ENCODE measurements around the gene HPDL.

HPDL gene

DNA sequence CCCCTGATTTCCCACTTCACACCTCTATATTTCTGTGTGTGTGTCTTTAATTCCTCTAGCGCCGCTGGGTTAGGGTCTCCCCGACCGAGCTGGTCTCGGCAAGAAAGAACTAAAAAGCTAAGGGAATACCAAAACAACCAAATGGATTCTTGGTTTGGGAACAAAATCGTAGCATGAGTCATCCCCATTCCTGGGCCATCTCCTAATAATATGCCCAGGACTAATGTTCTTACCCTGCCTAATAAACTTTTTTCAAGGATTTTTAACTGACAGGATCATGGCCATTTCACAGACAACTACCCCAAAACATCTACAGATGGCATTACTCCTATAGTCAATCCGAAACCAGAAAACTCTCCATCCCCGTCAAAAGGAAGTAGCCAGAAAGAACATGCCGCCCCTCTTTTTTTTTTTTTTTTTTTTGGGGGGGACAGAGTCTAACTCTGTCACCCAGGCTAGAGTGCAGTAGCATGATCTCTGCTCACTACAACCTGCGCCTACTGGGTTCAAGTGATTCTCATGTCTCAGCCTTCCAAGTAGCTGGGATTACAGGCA lies 4.1 kb upstream of the HPDL start:
- H3K9me3 ChIP-seq (ENCODE audit: control insufficient read depth in 2 of 2, low read length in 2 of 2), result no peaks in the 10 kb centered on the region
- peaks cover 14 to 18% of the 10 kb centered on the region in 2 donors for H3K4me1 ChIP-seq (ENCODE audit: control insufficient read depth in 2 of 2, insufficient read depth in 2 of 2, low read length in 2 of 2)
- H3K9ac ChIP-seq (ENCODE audit: low read depth in 1 of 2, low read length in 2 of 2), result no peak overlapping the region
- H3K4me3 ChIP-seq (ENCODE audit: low read length in 2 of 2), result no peak overlapping the region
- H3K27ac ChIP-seq (ENCODE audit: low read depth in 2 of 2, low read length in 2 of 2), result no peak overlapping the region
- no peaks in the 10 kb centered on the region for H3K27me3 ChIP-seq (ENCODE audit: control insufficient read depth in 2 of 2, insufficient read depth in 2 of 2, low read length in 2 of 2)
- H3K36me3 ChIP-seq (ENCODE audit: control insufficient read depth in 2 of 2, insufficient read depth in 2 of 2, low read length in 2 of 2), result no peaks in the 10 kb centered on the region

DNA sequence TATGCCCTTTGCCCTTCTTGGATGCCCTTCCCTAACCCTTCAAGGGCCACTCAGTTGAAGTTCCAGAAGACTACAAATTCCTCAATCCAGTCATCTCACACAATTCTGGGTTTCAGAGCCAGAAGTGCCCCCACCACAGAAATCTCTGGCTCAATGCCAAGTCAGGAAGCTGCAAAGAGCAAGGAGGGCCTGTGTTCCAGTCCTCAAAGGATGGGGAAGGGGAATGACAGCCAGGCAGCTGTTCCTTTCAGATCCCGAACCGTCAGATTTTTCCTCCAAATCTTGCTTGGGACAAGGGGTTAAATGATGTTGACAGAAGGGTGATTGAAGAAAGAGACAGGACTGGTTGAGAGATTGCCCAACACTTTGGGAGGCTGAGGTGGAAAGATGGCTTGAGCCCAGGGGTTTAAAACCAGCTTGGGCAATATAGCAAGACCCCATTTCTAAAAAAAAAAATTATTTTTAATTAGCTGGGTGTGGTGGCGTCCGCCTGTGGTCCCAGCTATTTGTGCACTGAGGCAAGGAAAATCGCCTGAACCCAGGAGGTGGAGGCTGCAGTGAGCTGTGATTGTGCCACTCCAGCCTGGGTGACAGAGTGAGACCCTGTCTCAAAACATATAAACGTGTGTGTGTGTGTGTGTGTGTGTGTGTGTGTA lies 716 bp upstream of the HPDL start:
- Histone ChIP-seq H3K27ac (ENCODE audit: low read depth in 2 of 2, low read length in 2 of 2) (no peak overlapping the region), H3K9ac (ENCODE audit: low read depth in 1 of 2, low read length in 2 of 2) (peak overlapping the region in 1 of 2 donors; percentile 63), H3K4me1 (ENCODE audit: control insufficient read depth in 2 of 2, insufficient read depth in 2 of 2, low read length in 2 of 2) (peaks cover 20 to 30% of the 10 kb centered on the region in 2 donors), H3K4me3 (ENCODE audit: low read length in 2 of 2) (peak overlapping the region; percentile 75 to 81), H3K36me3 (ENCODE audit: control insufficient read depth in 2 of 2, insufficient read depth in 2 of 2, low read length in 2 of 2) (peaks cover under 1 to 10% of the 10 kb centered on the region in 2 donors), H3K9me3 (ENCODE audit: control insufficient read depth in 2 of 2, low read length in 2 of 2) (no peaks in the 10 kb centered on the region), H3K27me3 (ENCODE audit: control insufficient read depth in 2 of 2, insufficient read depth in 2 of 2, low read length in 2 of 2) (no peaks in the 10 kb centered on the region)

DNA sequence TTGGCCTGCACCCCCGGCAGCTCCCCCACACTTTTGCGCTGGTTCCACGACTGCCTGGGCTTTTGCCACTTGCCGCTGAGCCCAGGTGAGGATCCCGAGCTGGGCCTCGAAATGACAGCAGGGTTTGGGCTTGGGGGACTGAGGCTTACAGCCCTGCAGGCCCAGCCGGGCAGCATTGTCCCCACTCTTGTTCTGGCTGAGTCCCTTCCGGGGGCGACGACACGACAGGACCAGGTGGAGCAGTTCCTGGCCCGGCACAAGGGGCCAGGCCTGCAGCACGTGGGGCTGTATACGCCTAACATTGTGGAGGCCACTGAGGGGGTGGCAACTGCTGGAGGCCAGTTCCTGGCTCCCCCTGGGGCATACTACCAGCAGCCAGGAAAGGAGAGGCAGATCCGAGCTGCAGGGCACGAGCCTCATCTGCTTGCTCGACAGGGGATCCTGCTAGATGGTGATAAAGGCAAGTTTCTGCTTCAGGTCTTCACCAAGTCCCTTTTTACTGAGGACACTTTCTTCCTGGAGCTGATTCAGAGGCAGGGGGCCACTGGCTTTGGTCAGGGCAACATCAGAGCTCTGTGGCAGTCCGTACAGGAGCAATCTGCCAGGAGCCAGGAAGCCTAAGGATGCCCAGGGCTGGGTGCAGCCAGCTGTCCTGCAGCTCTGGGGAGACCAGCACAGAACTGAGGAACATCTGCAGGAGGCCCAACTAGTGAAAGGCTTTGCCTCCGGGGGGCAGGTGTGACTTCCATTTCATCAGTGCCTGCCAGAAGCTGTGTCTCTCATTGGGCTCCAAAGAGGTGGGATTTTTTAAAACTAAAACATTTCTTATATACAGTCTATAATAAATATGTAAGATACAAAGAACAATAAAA lies 1.2 kb downstream of the HPDL start:
- Histone ChIP-seq H3K9ac (ENCODE audit: low read depth in 1 of 2, low read length in 2 of 2) (peak overlapping the region in 1 of 2 donors; percentile 73), H3K9me3 (ENCODE audit: control insufficient read depth in 2 of 2, low read length in 2 of 2) (no peaks in the 10 kb centered on the region), H3K36me3 (ENCODE audit: control insufficient read depth in 2 of 2, insufficient read depth in 2 of 2, low read length in 2 of 2) (peaks cover 14 to 27% of the 10 kb centered on the region in 2 donors), H3K27ac (ENCODE audit: low read depth in 2 of 2, low read length in 2 of 2) (no peak overlapping the region), H3K4me1 (ENCODE audit: control insufficient read depth in 2 of 2, insufficient read depth in 2 of 2, low read length in 2 of 2) (peaks cover 20 to 32% of the 10 kb centered on the region in 2 donors), H3K27me3 (ENCODE audit: control insufficient read depth in 2 of 2, insufficient read depth in 2 of 2, low read length in 2 of 2) (no peaks in the 10 kb centered on the region), H3K4me3 (ENCODE audit: low read length in 2 of 2) (peak overlapping the region; percentile 75 to 81)

DNA sequence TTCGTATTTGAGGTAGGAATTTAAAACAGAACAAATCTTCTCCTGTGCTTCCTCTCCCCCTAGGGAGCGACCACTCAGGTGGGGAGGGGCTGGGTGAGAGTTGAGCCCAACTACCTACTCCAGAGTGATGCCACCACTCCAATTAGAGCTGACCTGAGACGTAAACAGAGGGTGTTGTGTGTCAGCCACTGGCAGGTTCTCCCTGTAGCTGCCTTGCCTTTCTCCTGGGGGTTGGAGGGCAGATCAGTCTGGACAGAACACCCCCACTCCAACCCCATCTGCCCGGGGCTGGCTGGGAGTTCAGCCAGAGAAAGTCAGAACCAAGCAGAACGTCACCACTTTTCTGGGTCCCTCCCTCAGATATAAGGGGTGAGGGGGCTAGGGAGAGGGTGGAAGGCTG lies 2.0 kb downstream of the HPDL start:
- peak overlapping the region in 1 of 2 donors; percentile 42 for H3K9ac ChIP-seq (ENCODE audit: low read depth in 1 of 2, low read length in 2 of 2)
- H3K36me3 ChIP-seq (ENCODE audit: control insufficient read depth in 2 of 2, insufficient read depth in 2 of 2, low read length in 2 of 2), result peaks cover 14 to 35% of the 10 kb centered on the region in 2 donors
- H3K4me3 ChIP-seq (ENCODE audit: low read length in 2 of 2), result peak overlapping the region in 1 of 2 donors; percentile 4
- peaks cover 20 to 32% of the 10 kb centered on the region in 2 donors for H3K4me1 ChIP-seq (ENCODE audit: control insufficient read depth in 2 of 2, insufficient read depth in 2 of 2, low read length in 2 of 2)
- no peaks in the 10 kb centered on the region for H3K27me3 ChIP-seq (ENCODE audit: control insufficient read depth in 2 of 2, insufficient read depth in 2 of 2, low read length in 2 of 2)
- no peaks in the 10 kb centered on the region for H3K9me3 ChIP-seq (ENCODE audit: control insufficient read depth in 2 of 2, low read length in 2 of 2)
- H3K27ac ChIP-seq (ENCODE audit: low read depth in 2 of 2, low read length in 2 of 2), result no peak overlapping the region

DNA sequence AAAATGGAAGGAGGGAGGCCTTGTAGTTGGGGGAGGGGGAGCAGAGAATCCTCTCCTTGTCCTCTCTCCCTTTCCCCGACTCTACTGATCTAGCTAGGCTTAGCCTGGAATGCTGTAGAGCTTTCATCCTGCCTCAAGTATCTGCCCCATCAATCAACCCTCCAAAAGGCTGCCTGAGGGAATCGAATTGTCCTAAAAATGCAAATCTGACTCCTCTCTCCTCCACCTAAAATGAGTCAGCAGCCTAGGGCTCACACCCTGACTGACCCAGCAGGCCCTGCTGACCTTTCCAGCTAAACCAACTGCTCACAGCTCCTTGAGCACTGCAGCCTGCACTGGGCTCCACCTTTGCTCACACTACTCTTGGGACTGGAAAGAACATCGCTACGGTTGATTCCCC lies 2.8 kb downstream of the HPDL start:
- no peak overlapping the region for H3K4me3 ChIP-seq (ENCODE audit: low read length in 2 of 2)
- H3K9ac ChIP-seq (ENCODE audit: low read depth in 1 of 2, low read length in 2 of 2), result no peak overlapping the region
- peaks cover 23 to 38% of the 10 kb centered on the region in 2 donors for H3K4me1 ChIP-seq (ENCODE audit: control insufficient read depth in 2 of 2, insufficient read depth in 2 of 2, low read length in 2 of 2)
- no peak overlapping the region for H3K27ac ChIP-seq (ENCODE audit: low read depth in 2 of 2, low read length in 2 of 2)
- H3K27me3 ChIP-seq (ENCODE audit: control insufficient read depth in 2 of 2, insufficient read depth in 2 of 2, low read length in 2 of 2), result no peaks in the 10 kb centered on the region
- H3K36me3 ChIP-seq (ENCODE audit: control insufficient read depth in 2 of 2, insufficient read depth in 2 of 2, low read length in 2 of 2), result peaks cover 14 to 40% of the 10 kb centered on the region in 2 donors
- no peaks in the 10 kb centered on the region for H3K9me3 ChIP-seq (ENCODE audit: control insufficient read depth in 2 of 2, low read length in 2 of 2)

DNA sequence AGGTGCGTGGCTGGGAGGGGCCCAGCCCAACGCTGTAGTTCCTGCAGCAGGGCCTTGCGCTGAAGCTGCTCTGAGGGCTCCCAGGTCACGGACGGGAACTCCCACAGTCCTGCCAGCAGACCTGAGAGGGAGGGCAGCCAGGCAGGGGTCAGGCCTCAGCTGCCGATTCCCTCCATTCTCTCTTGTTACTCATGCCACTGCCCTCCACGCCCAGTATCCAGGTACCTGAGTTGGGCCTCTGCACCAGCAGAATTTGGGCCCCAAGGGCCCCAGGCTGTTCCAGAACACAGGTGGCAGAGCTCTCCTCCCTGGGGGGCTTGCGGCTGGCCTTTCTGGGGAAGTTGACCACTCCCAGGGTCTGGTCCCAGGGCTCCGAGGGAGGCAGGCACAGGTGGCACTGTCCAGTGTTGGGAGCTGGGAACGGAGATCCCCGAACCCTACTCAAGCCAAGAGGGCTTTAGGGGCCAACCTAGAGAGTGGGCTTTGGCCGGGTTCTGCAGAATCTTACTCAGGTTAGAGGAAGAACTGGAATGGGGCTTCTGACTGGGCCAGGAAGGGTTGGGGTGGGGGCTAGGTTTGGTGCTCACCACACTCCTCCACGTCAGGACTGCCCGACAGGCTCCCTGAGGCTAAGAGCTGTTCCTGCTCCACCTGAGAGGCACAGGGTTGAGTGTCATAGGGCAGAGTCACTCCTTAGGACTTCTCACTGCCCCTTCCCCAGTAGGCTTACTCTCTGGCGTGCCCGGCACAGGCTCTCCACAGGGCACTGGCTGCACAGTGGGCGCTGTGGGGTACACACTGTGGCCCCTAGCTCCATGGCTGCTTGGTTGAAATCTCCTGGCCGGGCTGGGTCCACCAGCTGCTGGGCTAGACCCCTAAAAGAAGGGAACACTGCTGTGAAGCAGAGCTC lies 5.0 kb downstream of the HPDL start:
- Histone ChIP-seq H3K27ac (ENCODE audit: low read depth in 2 of 2, low read length in 2 of 2) (peak overlapping the region in 1 of 2 donors; percentile 44), H3K9me3 (ENCODE audit: control insufficient read depth in 2 of 2, low read length in 2 of 2) (no peaks in the 10 kb centered on the region), H3K36me3 (ENCODE audit: control insufficient read depth in 2 of 2, insufficient read depth in 2 of 2, low read length in 2 of 2) (peaks cover 14 to 40% of the 10 kb centered on the region in 2 donors), H3K9ac (ENCODE audit: low read depth in 1 of 2, low read length in 2 of 2) (no peak overlapping the region), H3K27me3 (ENCODE audit: control insufficient read depth in 2 of 2, insufficient read depth in 2 of 2, low read length in 2 of 2) (no peaks in the 10 kb centered on the region), H3K4me3 (ENCODE audit: low read length in 2 of 2) (no peak overlapping the region), H3K4me1 (ENCODE audit: control insufficient read depth in 2 of 2, insufficient read depth in 2 of 2, low read length in 2 of 2) (peaks cover 31 to 46% of the 10 kb centered on the region in 2 donors)

DNA sequence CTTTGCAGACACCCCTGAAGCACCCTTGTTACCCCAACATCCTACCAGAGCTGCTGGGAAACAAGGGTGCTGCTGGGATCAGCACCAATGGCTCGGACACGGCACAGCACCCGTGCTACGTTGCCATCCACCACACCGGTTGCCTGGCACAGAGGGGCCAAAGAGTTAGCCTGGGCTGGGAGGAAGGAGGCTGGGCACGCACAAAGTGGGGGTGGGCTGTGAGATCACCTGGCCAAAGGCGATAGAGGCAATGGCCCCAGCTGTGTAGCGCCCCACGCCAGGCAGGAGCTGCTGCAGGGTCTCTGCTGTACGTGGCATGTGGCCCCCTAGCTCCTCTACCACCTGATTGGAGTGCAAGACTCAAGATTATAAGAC lies 5.6 kb downstream of the HPDL start:
- no peak overlapping the region for H3K27ac ChIP-seq (ENCODE audit: low read depth in 2 of 2, low read length in 2 of 2)
- no peaks in the 10 kb centered on the region for H3K27me3 ChIP-seq (ENCODE audit: control insufficient read depth in 2 of 2, insufficient read depth in 2 of 2, low read length in 2 of 2)
- H3K9ac ChIP-seq (ENCODE audit: low read depth in 1 of 2, low read length in 2 of 2), result no peak overlapping the region
- H3K4me3 ChIP-seq (ENCODE audit: low read length in 2 of 2), result no peak overlapping the region
- no peaks in the 10 kb centered on the region for H3K9me3 ChIP-seq (ENCODE audit: control insufficient read depth in 2 of 2, low read length in 2 of 2)
- peaks cover 27 to 43% of the 10 kb centered on the region in 2 donors for H3K4me1 ChIP-seq (ENCODE audit: control insufficient read depth in 2 of 2, insufficient read depth in 2 of 2, low read length in 2 of 2)
- H3K36me3 ChIP-seq (ENCODE audit: control insufficient read depth in 2 of 2, insufficient read depth in 2 of 2, low read length in 2 of 2), result peaks cover 14 to 40% of the 10 kb centered on the region in 2 donors

DNA sequence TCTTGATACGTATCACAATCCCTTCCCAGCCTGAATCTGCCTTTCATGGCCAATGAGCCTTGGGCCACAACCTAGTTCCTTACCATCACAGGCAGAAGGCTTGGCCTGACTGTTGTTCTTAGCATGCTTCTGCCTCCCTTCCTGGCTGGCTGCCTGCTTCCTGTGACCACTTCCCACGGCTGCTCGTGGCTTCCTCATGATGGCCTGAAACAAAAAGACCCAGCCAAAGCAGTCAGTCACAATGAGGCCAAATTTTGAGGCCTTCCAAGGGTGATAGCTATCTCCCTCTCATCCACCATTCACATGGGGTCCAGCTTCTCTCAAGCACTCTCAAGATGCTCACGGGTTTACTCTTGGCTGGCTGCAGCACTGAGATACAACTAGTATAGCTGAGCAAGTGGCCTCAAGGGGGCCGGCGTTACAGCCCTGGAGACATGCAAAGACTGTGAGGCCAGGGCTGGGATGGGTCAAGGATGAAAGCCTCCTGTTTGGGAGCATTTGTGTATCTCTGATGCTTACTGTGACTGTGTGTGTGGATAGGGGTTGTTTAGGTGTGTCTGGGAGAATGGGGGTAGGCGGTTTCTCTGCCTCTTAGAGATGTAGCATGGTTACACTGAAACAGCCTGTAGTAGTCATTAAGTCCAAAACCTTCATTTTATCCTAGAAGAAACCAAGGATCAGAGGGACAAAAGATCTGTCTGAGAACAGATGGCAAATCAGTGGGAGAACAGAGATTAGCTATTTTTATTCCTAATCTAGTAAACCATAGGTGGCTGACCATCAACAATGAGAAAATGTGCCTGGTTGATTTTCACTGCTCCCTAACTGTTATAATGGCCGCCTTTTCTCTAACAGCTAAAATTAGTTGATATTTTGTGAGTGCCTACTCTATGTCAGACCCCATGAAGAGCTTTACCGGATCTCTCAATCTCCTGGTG lies 7.9 kb downstream of the HPDL start:
- H3K9ac ChIP-seq (ENCODE audit: low read depth in 1 of 2, low read length in 2 of 2), result peak overlapping the region in 1 of 2 donors; percentile 60
- no peaks in the 10 kb centered on the region for H3K9me3 ChIP-seq (ENCODE audit: control insufficient read depth in 2 of 2, low read length in 2 of 2)
- peaks cover 14 to 37% of the 10 kb centered on the region in 2 donors for H3K36me3 ChIP-seq (ENCODE audit: control insufficient read depth in 2 of 2, insufficient read depth in 2 of 2, low read length in 2 of 2)
- H3K4me3 ChIP-seq (ENCODE audit: low read length in 2 of 2), result peak overlapping the region in 1 of 2 donors; percentile 58
- no peaks in the 10 kb centered on the region for H3K27me3 ChIP-seq (ENCODE audit: control insufficient read depth in 2 of 2, insufficient read depth in 2 of 2, low read length in 2 of 2)
- peak overlapping the region; percentile 80 to 86 for H3K27ac ChIP-seq (ENCODE audit: low read depth in 2 of 2, low read length in 2 of 2)
- peaks cover 25 to 34% of the 10 kb centered on the region in 2 donors for H3K4me1 ChIP-seq (ENCODE audit: control insufficient read depth in 2 of 2, insufficient read depth in 2 of 2, low read length in 2 of 2)

DNA sequence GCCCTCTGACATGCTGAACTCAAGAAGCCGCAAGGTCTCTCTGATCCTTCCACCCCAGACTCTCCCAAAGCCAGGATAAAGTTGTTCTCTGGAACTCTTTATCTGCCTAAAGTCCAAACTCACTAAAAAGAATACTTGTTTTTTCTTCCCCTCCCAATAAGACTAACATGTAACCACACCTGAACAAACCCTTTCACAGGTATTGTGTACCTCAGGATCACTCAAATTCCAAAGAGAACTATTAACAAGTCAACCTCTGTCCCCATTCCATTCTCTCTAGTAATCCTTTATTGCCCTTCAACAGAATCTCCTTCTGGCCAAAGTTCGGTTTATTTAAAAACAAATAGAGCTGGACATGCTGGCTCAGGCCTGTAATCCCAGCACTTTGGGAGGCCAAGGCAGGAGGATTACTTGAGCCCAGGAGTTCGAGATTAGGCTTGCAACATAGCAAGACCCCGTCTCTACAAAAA lies 9.2 kb downstream of the HPDL start:
- Histone ChIP-seq H3K4me3 (ENCODE audit: low read length in 2 of 2) (peak overlapping the region in 1 of 2 donors; percentile 58), H3K9me3 (ENCODE audit: control insufficient read depth in 2 of 2, low read length in 2 of 2) (no peaks in the 10 kb centered on the region), H3K27ac (ENCODE audit: low read depth in 2 of 2, low read length in 2 of 2) (peak overlapping the region; percentile 80 to 86), H3K27me3 (ENCODE audit: control insufficient read depth in 2 of 2, insufficient read depth in 2 of 2, low read length in 2 of 2) (no peaks in the 10 kb centered on the region), H3K36me3 (ENCODE audit: control insufficient read depth in 2 of 2, insufficient read depth in 2 of 2, low read length in 2 of 2) (peaks cover 14 to 31% of the 10 kb centered on the region in 2 donors), H3K9ac (ENCODE audit: low read depth in 1 of 2, low read length in 2 of 2) (no peak overlapping the region), H3K4me1 (ENCODE audit: control insufficient read depth in 2 of 2, insufficient read depth in 2 of 2, low read length in 2 of 2) (peaks cover 30 to 38% of the 10 kb centered on the region in 2 donors)
